DND-41 (cell line): ENCODE results near the gene TMEM154.

Experiments
- ATAC-seq: fragments of 200-7000 bp; cut with Tn5 transposase; 3 replicates; pipeline ENCODE4 v1.9.1; 2021; ENCODE audit warnings: low read depth; ENCODE audit not compliant: insufficient read depth
- DNase-seq: peaks from one replicate; pipeline ENCODE4 v3.0.0-alpha.2; 2020
- H2AFZ ChIP-seq: 2 replicates; pipeline ENCODE4 v1.6.0; 2012; ENCODE audit warnings: low read depth, low read length
- H3K27ac ChIP-seq: 2 replicates; pipeline ENCODE4 v1.5.1; 2012; ENCODE audit warnings: low read length, inconsistent platforms
- H3K27me3 ChIP-seq: fragments of 200-600 bp; sonication (generic); 2 replicates; pipeline ENCODE4 v1.6.0; 2012; ENCODE audit warnings: low read length, mild to moderate bottlenecking, inconsistent platforms; ENCODE audit not compliant: insufficient read depth, poor library complexity
- H3K36me3 ChIP-seq: 2 replicates; pipeline ENCODE4 v1.5.1; 2012; ENCODE audit warnings: low read length, inconsistent platforms; ENCODE audit not compliant: insufficient read depth
- H3K4me1 ChIP-seq: 2 replicates; pipeline ENCODE4 v1.5.1; 2012; ENCODE audit warnings: mild to moderate bottlenecking, low read length; ENCODE audit not compliant: insufficient read depth
- H3K4me2 ChIP-seq: 2 replicates; pipeline ENCODE4 v1.6.0; 2012; ENCODE audit warnings: mild to moderate bottlenecking, moderate library complexity, low read length, inconsistent platforms; ENCODE audit not compliant: insufficient read depth
- H3K4me3 ChIP-seq, 2 experiments: fragments of 200-600 bp in 1 of 2; shearing (Covaris generic) in 1 of 2; 2 replicates each; pipeline ENCODE4 v1.5.1; 2012 to 2016; ENCODE audit warnings: inconsistent platforms in 2 of 2, low read length in 2 of 2, mild to moderate bottlenecking in 2 of 2, low read depth in 1 of 2, moderate library complexity in 1 of 2
- H3K79me2 ChIP-seq: 2 replicates; pipeline ENCODE4 v1.6.0; 2012; ENCODE audit warnings: low read length, inconsistent platforms; ENCODE audit not compliant: insufficient read depth
- H3K9ac ChIP-seq: 2 replicates; pipeline ENCODE4 v1.6.0; 2012; ENCODE audit warnings: low read depth, mild to moderate bottlenecking, inconsistent platforms, low read length, moderate library complexity
- H3K9me3 ChIP-seq: 2 replicates; pipeline ENCODE4 v1.5.1; 2012; ENCODE audit warnings: low read length, moderate library complexity, mild to moderate bottlenecking, inconsistent platforms; ENCODE audit not compliant: insufficient read depth, severe bottlenecking
- H4K20me1 ChIP-seq: 2 replicates; pipeline ENCODE4 v1.6.0; 2012; ENCODE audit warnings: low read length; ENCODE audit not compliant: insufficient read depth
- CTCF ChIP-seq: IDR thresholded peaks from 2 replicates; pipeline ENCODE4 v1.5.1; 2012; ENCODE audit warnings: borderline replicate concordance, low read length, moderate library complexity, mild to moderate bottlenecking; ENCODE audit not compliant: poor library complexity, severe bottlenecking; ENCODE audit errors: extremely low read depth
- EZH2 ChIP-seq: IDR thresholded peaks from 3 replicates; pipeline ENCODE4 v1.6.1; 2012; ENCODE audit warnings: borderline replicate concordance, low read depth, mild to moderate bottlenecking, moderate library complexity, low read length, inconsistent platforms; ENCODE audit not compliant: severe bottlenecking

Gene TMEM154

GRCh38 chr4:152659806-152660205 lies 20.0 kb downstream of the TMEM154 start:
- Histone ChIP-seq H3K4me1 (no peaks in the 10 kb centered on the region), H3K79me2 (no peaks in the 10 kb centered on the region), H3K9ac (no peak overlapping the region), H3K27me3 (no peaks in the 10 kb centered on the region), H4K20me1 (no peaks in the 10 kb centered on the region), H3K36me3 (0 out of 2 replicates have a peak, but pooled peaks cover 4% of the 10 kb centered on the region), H3K4me2 (no peak overlapping the region), H3K4me3 (no peak overlapping the region), H3K27ac (no peak overlapping the region), H3K9me3 (peaks cover 23% of the 10 kb centered on the region), H2AFZ (no peak overlapping the region)
- DNase-seq (no peak), ATAC-seq (no peak)
- TF ChIP-seq CTCF (no peak), EZH2 (no peak)

DNA sequence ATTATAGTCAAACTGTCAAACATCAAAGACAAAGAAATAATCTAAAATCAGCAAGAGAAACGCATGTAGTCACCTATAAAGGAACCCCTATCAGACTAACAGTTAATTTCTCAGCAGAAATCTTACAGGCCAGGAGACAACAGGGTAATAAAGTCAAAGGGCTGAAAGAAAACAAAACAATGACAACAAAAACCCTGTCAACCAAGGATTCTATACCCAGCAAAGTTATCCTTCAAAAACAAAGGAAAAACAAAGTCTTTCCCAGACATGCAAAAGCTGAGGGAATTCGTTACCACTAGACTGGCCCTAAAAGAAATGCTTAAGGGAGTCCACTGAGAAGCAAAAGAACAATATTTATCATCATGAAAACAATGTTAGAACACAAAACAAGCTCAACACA lies 22.1 kb downstream of the TMEM154 start:
- Histone ChIP-seq H3K9ac (no peak overlapping the region), H3K36me3 (0 out of 2 replicates have a peak, but pooled peaks cover 4% of the 10 kb centered on the region), H3K4me2 (no peak overlapping the region), H3K27ac (no peak overlapping the region), H2AFZ (no peak overlapping the region), H3K79me2 (no peaks in the 10 kb centered on the region), H3K4me3 (no peak overlapping the region), H3K27me3 (no peaks in the 10 kb centered on the region), H3K4me1 (no peaks in the 10 kb centered on the region), H4K20me1 (no peaks in the 10 kb centered on the region), H3K9me3 (peaks cover 23% of the 10 kb centered on the region)
- no peak for DNase-seq
- TF ChIP-seq EZH2 (no peak), CTCF (no peak)
- ATAC-seq: no peak

DNA sequence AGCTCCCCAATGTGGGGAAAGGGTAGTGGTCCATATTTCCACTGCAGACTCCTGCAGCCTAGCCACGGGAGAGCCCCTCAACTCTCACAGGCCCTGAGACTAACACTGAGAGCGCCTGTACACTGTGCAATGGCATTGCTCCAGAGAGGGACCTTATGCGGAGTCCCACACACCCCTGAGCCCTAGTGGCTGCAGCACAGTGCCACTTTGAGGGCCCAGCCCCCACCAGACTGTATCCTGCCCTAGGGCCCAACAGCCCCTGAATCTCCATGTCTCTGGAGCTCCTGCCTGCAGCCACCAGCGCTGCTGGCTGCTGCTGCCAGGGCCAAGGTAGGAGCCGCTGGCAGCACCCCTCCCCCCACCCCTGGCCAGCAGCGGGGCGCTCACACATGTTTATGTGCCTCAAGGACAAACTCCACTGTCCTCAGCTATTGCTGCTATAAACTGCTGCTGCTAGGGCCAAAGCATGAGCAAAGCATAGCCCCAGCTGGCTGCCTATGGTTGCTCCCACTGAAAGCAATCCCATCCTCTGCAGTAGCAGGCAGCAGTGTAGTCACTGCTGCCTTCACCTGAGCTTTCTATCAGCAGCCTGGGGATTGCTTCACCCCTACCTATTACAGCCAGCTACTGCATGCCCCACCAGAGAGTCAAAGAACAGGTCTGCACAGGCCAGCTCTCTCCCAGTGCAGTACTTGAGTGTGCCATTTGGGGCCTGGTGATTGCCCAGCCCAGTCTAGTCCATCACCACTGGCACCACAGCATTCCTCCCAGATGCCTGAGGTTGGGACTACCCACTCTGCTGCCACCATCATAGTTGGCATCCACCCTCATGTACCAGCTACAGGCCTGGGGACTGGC lies 24.3 kb downstream of the TMEM154 start:
- DNase-seq: no peak

More for the DNA sequence above, 24.3 kb downstream of the TMEM154 start:
- Histone ChIP-seq H4K20me1 (no peaks in the 10 kb centered on the region), H2AFZ (no peak overlapping the region), H3K4me3 (no peak overlapping the region), H3K27me3 (no peaks in the 10 kb centered on the region), H3K27ac (no peak overlapping the region), H3K36me3 (peaks cover 11% of the 10 kb centered on the region; the same call in 1 of the 2 replicates), H3K4me2 (no peak overlapping the region), H3K79me2 (no peaks in the 10 kb centered on the region), H3K4me1 (no peaks in the 10 kb centered on the region), H3K9ac (no peak overlapping the region), H3K9me3 (peaks cover 23% of the 10 kb centered on the region)
- no peak for ATAC-seq
- TF ChIP-seq CTCF: no peak
- no peak for TF ChIP-seq EZH2
